AG09319 (cell line): ENCODE results near the gene RPL14.
A peak's percentile ranks its signal among the peaks of the same experiment; 100 is the strongest.

Source experiments
- DNase-seq: peaks from one replicate; pipeline ENCODE4 v3.0.0-alpha.2; 2010; ENCODE audit warnings: low read depth; ENCODE audit errors: extremely low read depth
- CTCF ChIP-seq: IDR thresholded peaks from 2 replicates; pipeline ENCODE4 v1.5.1; 2011; ENCODE audit warnings: low read depth, mild to moderate bottlenecking, inconsistent platforms, low read length, moderate library complexity

The RPL14 gene

DNA sequence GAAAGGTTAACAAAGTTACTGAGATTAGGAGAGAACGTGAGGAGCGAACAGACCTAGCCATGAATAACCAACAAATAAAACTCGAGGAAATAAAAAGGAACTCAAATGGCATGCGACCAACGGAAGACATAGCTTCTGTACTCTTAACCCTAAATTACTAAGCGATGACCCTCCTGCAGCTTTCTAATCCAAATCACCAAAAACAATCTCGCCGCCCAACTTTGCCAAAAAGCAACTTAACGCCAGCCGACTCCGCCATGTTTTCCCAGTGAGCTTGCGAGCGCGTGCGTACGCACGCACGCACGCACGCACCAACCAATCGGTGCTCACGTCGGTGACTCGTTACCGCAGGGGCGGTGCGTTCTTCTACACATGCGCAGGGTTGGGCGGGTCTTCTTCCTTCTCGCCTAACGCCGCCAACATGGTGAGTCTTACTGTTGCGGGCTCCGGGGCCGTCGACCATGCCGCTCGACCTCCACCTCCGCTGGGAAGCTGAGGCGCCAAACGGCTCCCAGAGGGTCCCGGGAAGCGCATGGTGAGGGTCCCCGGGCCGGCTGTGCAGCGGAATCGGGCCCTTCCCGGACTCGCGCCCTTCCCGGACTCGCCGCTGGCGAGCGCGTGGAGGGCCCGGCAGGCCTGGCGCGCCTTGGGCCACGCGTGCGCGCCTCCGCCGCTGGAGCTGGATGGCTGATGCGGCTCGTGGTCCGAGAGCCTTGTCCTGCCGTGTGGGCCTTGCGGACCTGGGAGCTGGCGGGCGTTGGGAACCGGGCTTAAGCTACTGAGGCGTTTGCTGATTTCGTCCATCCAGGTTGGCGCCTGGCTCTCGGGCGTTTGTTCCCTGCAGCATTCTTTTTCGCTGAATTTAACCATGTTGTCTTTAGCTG is at the start of gene RPL14:
RPL14 (plus strand) TSS at position 400 of the 884 bp plus-strand sequence; CDS start at position 533, 133 bp downstream.
- peak; percentile 89 for DNase-seq
- TF ChIP-seq CTCF, result no peak

GRCh38 chr3:40407611-40408010 is 49.5 kb upstream of the RPL14 start:
- TF ChIP-seq CTCF, result no peak
- no peak for DNase-seq

- no peak for TF ChIP-seq CTCF
- no peak for DNase-seq
These were observed 42.9 kb upstream of the RPL14 start for GRCh38 chr3:40414270-40414669.

- no peak for TF ChIP-seq CTCF
- DNase-seq, result no peak
These were observed 39.1 kb upstream of the RPL14 start for GRCh38 chr3:40417845-40418543.

GRCh38 chr3:40422861-40423260 is 34.3 kb upstream of the RPL14 start:
- no peak for DNase-seq
- TF ChIP-seq CTCF, result no peak

GRCh38 chr3:40427045-40427669 is 30.0 kb upstream of the RPL14 start:
- TF ChIP-seq CTCF, result no peak
- DNase-seq, result no peak

DNA sequence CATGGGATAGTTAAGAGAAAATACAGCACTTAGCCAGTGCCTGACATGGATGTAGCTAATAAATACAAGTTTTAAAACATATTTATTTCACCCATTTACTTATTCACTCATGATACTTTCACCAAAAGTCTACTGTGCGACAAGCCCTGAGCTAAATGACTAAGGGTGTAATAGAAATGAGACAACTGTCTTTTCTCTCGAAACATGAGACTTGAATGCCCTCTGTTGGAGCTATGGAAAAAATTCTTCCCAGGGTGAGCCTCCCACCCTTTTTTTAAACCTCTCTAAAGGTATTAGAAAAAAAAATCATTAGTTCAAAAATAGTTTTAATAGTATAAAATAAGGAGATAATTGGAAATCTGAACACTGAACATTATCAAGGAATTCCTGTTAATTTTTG is 24.3 kb upstream of the RPL14 start:
- no peak for DNase-seq
- no peak for TF ChIP-seq CTCF
